ENCODE results near the gene TGFBR2. TPM values are rescaled to one million over a fixed set of nuclear protein-coding genes. Genes with fewer than 3 reads are reported as not detected.

The TGFBR2 gene
- polyA plus RNA-seq, 1 donor (not counting 4 experiments of a cell fraction or from before 2014, with no cell fraction given): 303 TPM

DNA sequence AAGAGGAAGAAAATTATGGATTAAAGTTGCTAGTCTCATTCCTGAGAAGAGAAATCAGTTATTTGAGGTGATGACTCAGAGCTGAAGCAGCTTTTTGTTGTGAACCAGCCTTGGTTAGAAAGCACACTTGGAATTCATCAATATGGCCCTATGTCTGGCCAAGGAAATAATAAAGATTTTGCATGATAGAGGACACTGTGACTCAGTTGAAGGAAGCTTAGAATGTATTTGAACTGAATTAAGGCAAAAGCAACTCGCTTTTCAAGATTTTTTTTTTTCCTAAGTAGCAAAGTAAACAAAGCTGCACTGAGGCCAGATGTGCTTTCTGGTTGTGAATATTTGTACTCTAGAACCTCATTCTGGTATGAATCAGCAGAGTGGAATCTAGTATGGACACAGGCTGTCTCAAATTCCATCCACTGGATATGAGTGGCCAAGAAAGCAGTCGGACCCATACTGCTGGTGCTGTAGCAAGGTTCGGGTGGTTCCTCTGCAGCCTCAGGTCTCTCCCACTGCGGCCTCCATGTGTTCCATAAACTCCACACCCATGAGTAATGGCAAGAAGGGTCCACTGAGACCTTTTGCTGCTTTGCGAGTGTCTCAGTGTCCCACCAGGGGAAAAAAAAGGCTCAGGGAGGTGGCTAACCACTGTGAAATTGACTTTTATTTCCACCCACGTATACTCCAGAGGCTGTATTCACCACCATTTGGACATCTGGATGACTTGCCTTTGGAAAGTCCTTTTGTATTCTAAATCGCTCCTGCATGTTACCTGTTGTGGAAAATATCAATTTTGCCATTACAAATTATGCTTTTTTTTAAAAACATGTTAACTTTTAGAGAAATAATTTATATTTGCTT is 53.1 kb downstream of the TGFBR2 start:
- Histone ChIP-seq H2AFZ (ENCODE audit: control insufficient read depth, low read length) (no peak overlapping the region), H3K4me2 (ENCODE audit: control insufficient read depth, extremely low read depth, insufficient read depth, low read depth, low read length) (peak overlapping the region; percentile 72), H3K9ac (ENCODE audit: control insufficient read depth, extremely low read depth, insufficient read depth, low read length) (no peak overlapping the region), H3K4me3 (ENCODE audit: control insufficient read depth in 2 of 3, extremely low read depth in 1 of 3, insufficient read depth in 2 of 3, low read depth in 1 of 3, low read length in 3 of 3) (peak overlapping the region in 2 of 3 experiments; percentile 15 to 20), H3K9me1 (ENCODE audit: control insufficient read depth, extremely low read depth, insufficient read depth, low read length) (peaks cover 4% of the 10 kb centered on the region), H4K20me1 (ENCODE audit: control insufficient read depth, extremely low read depth, insufficient read depth, low read length) (peaks cover 11% of the 10 kb centered on the region), H3K27ac (ENCODE audit: control insufficient read depth, insufficient read depth, low read length) (peak overlapping the region; percentile 55), H3K27me3 (ENCODE audit: control insufficient read depth, extremely low read depth, insufficient read depth, low read length) (no peaks in the 10 kb centered on the region), H3K79me2 (ENCODE audit: control insufficient read depth, insufficient read depth, low read length) (peaks cover 70% of the 10 kb centered on the region), H3K36me3 (ENCODE audit: control insufficient read depth in 2 of 2, extremely low read depth in 1 of 2, insufficient read depth in 2 of 2, low read length in 2 of 2) (peaks cover 32 to 50% of the 10 kb centered on the region in 2 experiments), H3K9me3 (ENCODE audit: control insufficient read depth, low read depth, low read length) (no peaks in the 10 kb centered on the region), H3K4me1 (ENCODE audit: control insufficient read depth, extremely low read depth, insufficient read depth, low read length) (peaks cover 79% of the 10 kb centered on the region)
- TF ChIP-seq EZH2 (IDR thresholded peaks at IDR 0.05; ENCODE audit: low read length): no peak
- TF ChIP-seq, protein P1, sequence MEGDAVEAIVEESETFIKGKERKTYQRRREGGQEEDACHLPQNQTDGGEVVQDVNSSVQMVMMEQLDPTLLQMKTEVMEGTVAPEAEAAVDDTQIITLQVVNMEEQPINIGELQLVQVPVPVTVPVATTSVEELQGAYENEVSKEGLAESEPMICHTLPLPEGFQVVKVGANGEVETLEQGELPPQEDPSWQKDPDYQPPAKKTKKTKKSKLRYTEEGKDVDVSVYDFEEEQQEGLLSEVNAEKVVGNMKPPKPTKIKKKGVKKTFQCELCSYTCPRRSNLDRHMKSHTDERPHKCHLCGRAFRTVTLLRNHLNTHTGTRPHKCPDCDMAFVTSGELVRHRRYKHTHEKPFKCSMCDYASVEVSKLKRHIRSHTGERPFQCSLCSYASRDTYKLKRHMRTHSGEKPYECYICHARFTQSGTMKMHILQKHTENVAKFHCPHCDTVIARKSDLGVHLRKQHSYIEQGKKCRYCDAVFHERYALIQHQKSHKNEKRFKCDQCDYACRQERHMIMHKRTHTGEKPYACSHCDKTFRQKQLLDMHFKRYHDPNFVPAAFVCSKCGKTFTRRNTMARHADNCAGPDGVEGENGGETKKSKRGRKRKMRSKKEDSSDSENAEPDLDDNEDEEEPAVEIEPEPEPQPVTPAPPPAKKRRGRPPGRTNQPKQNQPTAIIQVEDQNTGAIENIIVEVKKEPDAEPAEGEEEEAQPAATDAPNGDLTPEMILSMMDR (optimal IDR thresholded peaks at IDR 0.05 in 1 of 3, IDR thresholded peaks at IDR 0.05 in 1 of 3, conservative IDR thresholded peaks at IDR 0.05 in 1 of 3; ENCODE audit: extremely low read depth in 1 of 3, insufficient read depth in 2 of 3, low read length in 3 of 3): no peak
- DNase-seq (ENCODE audit: low read depth, low spot score): peak; percentile 59
- peak; percentile 88 for FAIRE-seq
- dilution Hi-C loops (cut with MboI; ENCODE audit: extremely low pct_ligation_motif_present, low sequenced_read_pairs): no loop called here

DNA sequence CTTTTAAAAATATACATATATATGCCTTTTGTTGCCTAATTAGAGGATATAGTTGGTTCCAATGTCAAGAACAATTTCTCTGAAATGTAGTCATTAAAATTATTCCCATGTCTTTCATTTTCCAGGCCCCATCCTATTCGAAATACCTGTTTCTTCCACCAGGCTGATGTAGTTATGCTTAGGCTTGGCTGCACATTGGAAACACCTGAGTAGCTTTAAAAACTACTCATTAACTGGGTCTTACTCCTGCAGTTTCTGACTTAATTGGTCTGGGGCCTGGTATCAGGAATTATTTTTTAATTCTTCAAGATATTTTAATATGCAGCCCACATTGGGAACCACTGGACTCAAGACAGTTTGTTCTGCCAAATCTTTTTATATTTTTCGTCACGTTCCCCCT is 53.7 kb downstream of the TGFBR2 start:
- Histone ChIP-seq H3K9me3 (ENCODE audit: control insufficient read depth, low read depth, low read length) (no peaks in the 10 kb centered on the region), H3K4me3 (ENCODE audit: control insufficient read depth in 2 of 3, extremely low read depth in 1 of 3, insufficient read depth in 2 of 3, low read depth in 1 of 3, low read length in 3 of 3) (no peak overlapping the region), H3K9ac (ENCODE audit: control insufficient read depth, extremely low read depth, insufficient read depth, low read length) (no peak overlapping the region), H3K27me3 (ENCODE audit: control insufficient read depth, extremely low read depth, insufficient read depth, low read length) (no peaks in the 10 kb centered on the region), H3K36me3 (ENCODE audit: control insufficient read depth in 2 of 2, extremely low read depth in 1 of 2, insufficient read depth in 2 of 2, low read length in 2 of 2) (peaks cover 26 to 48% of the 10 kb centered on the region in 2 experiments), H3K79me2 (ENCODE audit: control insufficient read depth, insufficient read depth, low read length) (peaks cover 70% of the 10 kb centered on the region), H3K27ac (ENCODE audit: control insufficient read depth, insufficient read depth, low read length) (no peak overlapping the region), H3K4me2 (ENCODE audit: control insufficient read depth, extremely low read depth, insufficient read depth, low read depth, low read length) (peak overlapping the region; percentile 72), H3K4me1 (ENCODE audit: control insufficient read depth, extremely low read depth, insufficient read depth, low read length) (peaks cover 79% of the 10 kb centered on the region), H3K9me1 (ENCODE audit: control insufficient read depth, extremely low read depth, insufficient read depth, low read length) (peaks cover 4% of the 10 kb centered on the region), H4K20me1 (ENCODE audit: control insufficient read depth, extremely low read depth, insufficient read depth, low read length) (peaks cover 11% of the 10 kb centered on the region), H2AFZ (ENCODE audit: control insufficient read depth, low read length) (no peak overlapping the region)
- TF ChIP-seq, protein P1 (optimal IDR thresholded peaks at IDR 0.05 in 1 of 3, IDR thresholded peaks at IDR 0.05 in 1 of 3, conservative IDR thresholded peaks at IDR 0.05 in 1 of 3; ENCODE audit: extremely low read depth in 1 of 3, insufficient read depth in 2 of 3, low read length in 3 of 3): no peak
- no peak for TF ChIP-seq EZH2 (IDR thresholded peaks at IDR 0.05; ENCODE audit: low read length)
- DNase-seq (ENCODE audit: low read depth, low spot score) (no peak), FAIRE-seq (no peak)
- dilution Hi-C loops (cut with MboI; ENCODE audit: extremely low pct_ligation_motif_present, low sequenced_read_pairs): no loop called here

Data from keratinocyte (primary cell).